ENCODE data around the gene GAK.

GRCh38 chr4:953574-953915 is 21.4 kb upstream of the GAK start:
- TF ChIP-seq CTCF (IDR thresholded peaks at IDR 0.05; ENCODE audit: insufficient read depth, low read depth, low read length) (no peak), EZH2 (IDR thresholded peaks at IDR 0.05; ENCODE audit: insufficient read depth, low read length) (no peak)

Data from astrocyte (in vitro differentiated cells and primary cell).